Ishikawa (cell line): ENCODE measurements around the gene TPP1.
A peak's percentile ranks its signal among the peaks of the same experiment; 100 is the strongest.

ENCODE experiments used
- CEBPB ChIP-seq: IDR thresholded peaks from 2 replicates; pipeline ENCODE4 v1.6.1; 2012
- CREB1 ChIP-seq: IDR thresholded peaks from 2 replicates; pipeline ENCODE4 v1.6.1; 2012; ENCODE audit warnings: low read depth
- EGR1 ChIP-seq: IDR thresholded peaks from 2 replicates; pipeline ENCODE4 v1.6.1; 2012
- EP300 ChIP-seq: IDR thresholded peaks from 2 replicates; pipeline ENCODE4 v1.6.1; 2012; ENCODE audit warnings: borderline replicate concordance
- FOXM1 ChIP-seq: IDR thresholded peaks from 2 replicates; pipeline ENCODE4 v1.6.1; 2012; ENCODE audit warnings: low read depth, borderline replicate concordance
- NFIC ChIP-seq: IDR thresholded peaks from 2 replicates; pipeline ENCODE4 v1.6.1; 2012
- RAD21 ChIP-seq: IDR thresholded peaks from 2 replicates; pipeline ENCODE4 v1.6.1; 2012; ENCODE audit warnings: low read depth
- REST ChIP-seq: IDR thresholded peaks from 2 replicates; pipeline ENCODE4 v1.6.1; 2012; ENCODE audit warnings: low read depth, mild to moderate bottlenecking
- TAF1 ChIP-seq: IDR thresholded peaks from 2 replicates; pipeline ENCODE4 v1.6.1; 2012; ENCODE audit warnings: low read depth, mild to moderate bottlenecking
- TCF12 ChIP-seq: IDR thresholded peaks from 2 replicates; pipeline ENCODE4 v1.6.1; 2012; ENCODE audit warnings: low read depth
- TEAD4 ChIP-seq: IDR thresholded peaks from 2 replicates; pipeline ENCODE4 v1.6.1; 2012
- USF1 ChIP-seq: IDR thresholded peaks from 2 replicates; pipeline ENCODE4 v1.6.1; 2012
- YY1 ChIP-seq: IDR thresholded peaks from 2 replicates; pipeline ENCODE4 v1.6.1; 2012; ENCODE audit warnings: low read depth
- ZBTB7A ChIP-seq: IDR thresholded peaks from 2 replicates; pipeline ENCODE4 v1.6.1; 2012; ENCODE audit warnings: low read depth
- TF ChIP-seq, protein P1 (sequence below): IDR thresholded peaks from 2 replicates; pipeline ENCODE4 v1.6.1; 2012

The TPP1 gene

GRCh38 chr11:6604790-6605189, 14.4 kb downstream of the TPP1 start:
- no peak for TF ChIP-seq USF1
- TF ChIP-seq EP300, result no peak
- no peak for TF ChIP-seq ZBTB7A
- no peak for TF ChIP-seq TEAD4
- no peak for TF ChIP-seq TCF12
- no peak for TF ChIP-seq RAD21
- TF ChIP-seq EGR1, result no peak
- TF ChIP-seq YY1, result no peak
- TF ChIP-seq REST, result no peak
- no peak for TF ChIP-seq CEBPB
- TF ChIP-seq FOXM1, result no peak
- TF ChIP-seq CREB1, result no peak
- no peak for TF ChIP-seq NFIC

DNA sequence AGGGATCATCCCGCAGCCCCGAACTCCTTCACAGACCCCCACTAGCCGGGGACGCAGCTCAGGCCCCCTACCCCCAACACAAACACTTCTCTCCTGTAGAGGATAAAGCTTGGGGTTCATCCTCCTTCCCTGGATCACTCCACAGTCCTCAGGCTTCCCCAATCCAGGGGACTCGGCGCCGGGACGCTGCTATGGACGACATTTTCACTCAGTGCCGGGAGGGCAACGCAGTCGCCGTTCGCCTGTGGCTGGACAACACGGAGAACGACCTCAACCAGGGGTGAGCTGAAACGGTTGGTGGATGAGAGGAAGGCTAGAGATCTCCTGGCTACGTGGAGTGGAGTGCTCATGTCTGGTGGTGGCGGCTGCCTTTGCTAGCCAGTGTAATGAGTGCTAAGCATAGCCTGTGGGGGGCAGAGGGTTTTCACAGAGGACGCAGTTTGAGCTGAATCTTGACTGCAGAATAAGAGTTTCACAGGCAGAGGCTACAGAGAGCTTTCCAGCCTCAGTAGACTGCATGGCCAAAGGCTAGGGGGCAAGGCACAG, 15.1 kb downstream of the TPP1 start:
- TF ChIP-seq NFIC (no peak), CREB1 (no peak), YY1 (0 out of 2 replicates have a peak, but pooled peaks have one; percentile 10), USF1 (no peak), FOXM1 (no peak), TCF12 (no peak), CEBPB (no peak)
- TF ChIP-seq, protein P1, sequence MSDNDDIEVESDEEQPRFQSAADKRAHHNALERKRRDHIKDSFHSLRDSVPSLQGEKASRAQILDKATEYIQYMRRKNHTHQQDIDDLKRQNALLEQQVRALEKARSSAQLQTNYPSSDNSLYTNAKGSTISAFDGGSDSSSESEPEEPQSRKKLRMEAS, result no peak

- TF ChIP-seq TEAD4 (peak; percentile 21; the same call in 1 of the 2 replicates), TAF1 (peak; percentile 95), REST (no peak; the same call in 1 of the 2 replicates), ZBTB7A (peak; percentile 66; the same call in 1 of the 2 replicates), CREB1 (no peak), YY1 (peak; percentile 67), EGR1 (no peak), NFIC (peak; percentile 33; the same call in 1 of the 2 replicates), USF1 (peak; percentile 22; the same call in 1 of the 2 replicates), EP300 (no peak; the same call in 1 of the 2 replicates), FOXM1 (no peak), RAD21 (no peak), TCF12 (peak; percentile 73; the same call in 1 of the 2 replicates), CEBPB (no peak)
- TF ChIP-seq, protein P1, result peak; percentile 95
Observed at GRCh38 chr11:6603287-6604080, 15.7 kb downstream of the TPP1 start, which contains the start of the genes ILK and RRP8. Gene ILK (plus strand): TSS chr11:6603774. CDS start chr11:6604272, 498 bp downstream. Gene RRP8 (minus strand): TSS chr11:6603616. CDS start chr11:6603502, 114 bp downstream.

DNA sequence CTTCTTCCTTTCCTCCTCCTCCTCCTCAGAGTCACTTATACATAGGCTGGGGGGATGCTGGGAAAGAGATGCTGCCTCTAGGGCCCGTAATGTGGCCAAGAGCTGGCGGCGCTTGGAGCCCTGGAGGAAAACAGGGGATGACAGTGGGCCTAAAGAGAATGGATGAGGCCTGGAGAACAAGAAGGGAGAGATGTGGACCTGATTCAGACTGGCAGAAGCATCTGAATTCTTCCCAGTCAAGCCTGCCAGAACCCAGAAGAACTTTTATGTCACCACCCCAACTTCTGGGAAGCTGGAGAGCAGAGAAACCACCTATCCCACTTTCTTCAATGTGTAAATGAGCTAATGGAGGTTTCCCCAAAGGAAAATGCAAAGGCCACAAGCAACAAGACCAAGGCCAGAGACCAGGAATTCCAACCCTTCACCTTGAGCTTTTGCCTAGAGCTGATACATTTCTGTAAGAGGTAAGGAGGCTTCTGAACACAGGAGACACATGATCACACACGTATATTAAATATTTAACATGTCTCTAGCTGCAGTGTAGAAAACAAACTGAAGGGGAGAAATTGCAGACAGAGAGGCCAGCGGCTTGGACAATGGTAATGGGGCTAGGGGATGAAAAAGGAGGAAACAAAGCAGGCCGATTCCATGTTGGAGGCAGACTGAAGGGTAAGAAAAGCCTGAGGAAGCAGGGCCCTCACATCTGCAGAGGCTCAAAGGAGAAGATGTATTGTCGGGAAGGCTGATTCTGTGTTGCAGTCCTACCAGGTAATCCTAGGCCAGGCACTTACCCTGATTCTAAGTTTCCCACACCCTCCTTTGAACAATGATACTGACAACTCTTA, 16.9 kb downstream of the TPP1 start:
- TF ChIP-seq EGR1 (no peak), ZBTB7A (no peak), EP300 (no peak), YY1 (no peak), REST (no peak), CEBPB (no peak), TEAD4 (no peak), USF1 (no peak), TCF12 (no peak), FOXM1 (no peak)
- TF ChIP-seq, protein P1, result no peak
